Prostate gland (tissue), 2 donors: Measurements from ENCODE around the gene ARHGAP42. TPM values are rescaled to one million over a fixed set of nuclear protein-coding genes. Genes with fewer than 3 reads are reported as not detected.

ENCODE experiments used
- DNase-seq: peaks from one replicate; pipeline ENCODE4 v3.0.0-alpha.2; 2019; ENCODE audit warnings: low spot score
- H3K27ac ChIP-seq, 2 donors: fragments of 200-600 bp; sonication (generic); 2 replicates each; pipeline ENCODE4 v1.5.1; 2017 to 2019
- H3K27me3 ChIP-seq: fragments of 200-600 bp; sonication (generic); replicated peaks from 2 replicates; pipeline ENCODE4 v1.5.1; 2019; ENCODE audit not compliant: insufficient read depth
- H3K36me3 ChIP-seq, 2 donors: fragments of 200-600 bp; sonication (generic); 1 replicate in 1 of 2; 2 replicates in 1 of 2; pipeline versions ENCODE4 v1.5.1 to v1.8.1; 2017 to 2019
- H3K4me1 ChIP-seq: fragments of 200-600 bp; sonication (generic); replicated peaks from 2 replicates; pipeline ENCODE4 v1.5.1; 2019
- H3K4me3 ChIP-seq, 2 donors: fragments of 200-600 bp; sonication (generic); 2 replicates each; pipeline ENCODE4 v1.5.1; 2017 to 2019
- H3K9me3 ChIP-seq: fragments of 200-600 bp; sonication (generic); 2 replicates; pipeline ENCODE4 v1.5.1; 2017
- POLR2A ChIP-seq: fragments of 450-650 bp; IDR thresholded peaks from one replicate; pipeline ENCODE4 v1.6.1; 2016; ENCODE audit warnings: antibody characterized with exemption, mild to moderate bottlenecking
- POLR2AphosphoS5 ChIP-seq: sonication (generic); formaldehyde crosslinking; IDR thresholded peaks from one replicate; pipeline ENCODE4 v1.6.1; 2017; ENCODE audit warnings: antibody characterized with exemption
- WGBS: methylation state at CpG from one replicate; pipeline ENCODE4 v1.1.5; 2018; 5-methylcytosine and 5-hydroxymethylcytosine counted together
- intact Hi-C: fragments of 100-400 bp; cut with DNase I; formaldehyde crosslinking; loops from one replicate; pipeline ENCODE4 v1.14.2; 2022
- total RNA-seq, 2 donors: library from RNA; depleted of rRNA; stranded (reverse); fragments of >200 nt; gene quantifications; one replicate each; pipeline ENCODE4 v1.1.0, GENCODE V29; 2016
- TF ChIP-seq, protein P1 (sequence below), 4 experiments: fragments of 200-600 bp in 2 of 4; fragments of 450-650 bp in 2 of 4; sonication (generic) in 2 of 4; IDR thresholded peaks; 1 replicate in 3 of 4; 2 replicates in 1 of 4; pipeline ENCODE4 v1.5.1; 2016 to 2019; ENCODE audit warnings: antibody characterized with exemption in 4 of 4, mild to moderate bottlenecking in 2 of 4, moderate library complexity in 2 of 4

Gene ARHGAP42
- total RNA-seq, 2 donors from 2014 or later: 12.8 to 20.5 TPM

DNA sequence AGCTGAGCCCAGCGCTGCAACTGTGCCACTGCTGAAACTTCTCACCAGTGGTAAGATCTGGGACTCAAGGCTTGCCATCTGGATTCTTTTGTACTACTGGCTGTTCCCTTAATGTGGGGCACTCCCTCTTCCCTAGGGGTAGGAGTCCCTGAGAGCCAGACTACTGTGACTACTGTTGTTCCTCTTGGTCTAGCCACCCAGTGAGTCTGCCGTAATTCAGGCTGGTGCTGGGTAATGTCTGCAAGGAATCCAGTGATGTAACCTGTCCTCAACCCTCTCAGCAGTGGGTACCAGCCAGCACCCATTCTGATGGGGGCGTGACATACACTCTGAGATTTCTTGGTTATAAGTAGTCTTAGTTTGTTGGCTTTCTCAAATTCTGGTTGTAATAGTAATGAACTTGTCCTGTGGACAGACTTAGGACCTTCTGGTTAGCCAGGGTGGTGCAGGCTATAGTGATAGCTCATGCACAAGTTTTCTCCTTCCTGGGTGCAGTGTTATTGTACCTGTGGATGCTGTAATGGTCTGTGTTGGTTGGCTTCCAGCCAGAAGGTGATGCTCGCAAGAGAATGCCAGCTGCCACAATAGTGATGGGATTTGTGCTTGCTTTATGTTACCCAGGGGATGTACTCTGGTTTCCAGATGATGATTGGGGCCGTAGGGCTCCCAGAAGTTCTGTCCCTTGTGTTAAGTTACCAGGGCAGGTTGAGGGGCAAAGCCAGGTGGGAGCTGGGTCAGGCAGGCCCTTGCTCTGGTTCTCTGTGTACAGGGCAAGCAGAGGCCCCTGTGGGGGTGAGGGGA, 65.5 kb downstream of the ARHGAP42 start:
- Histone ChIP-seq H3K4me1 (no peaks in the 10 kb centered on the region), H3K27me3 (no peaks in the 10 kb centered on the region), H3K4me3 (no peak overlapping the region), H3K9me3 (no peaks in the 10 kb centered on the region), H3K36me3 (no peaks in the 10 kb centered on the region), H3K27ac (no peak overlapping the region)
- 93% methylated on average over 5 of the region's 5 CpGs for WGBS
- no peak for TF ChIP-seq POLR2AphosphoS5
- no peak for TF ChIP-seq POLR2A
- TF ChIP-seq, protein P1, sequence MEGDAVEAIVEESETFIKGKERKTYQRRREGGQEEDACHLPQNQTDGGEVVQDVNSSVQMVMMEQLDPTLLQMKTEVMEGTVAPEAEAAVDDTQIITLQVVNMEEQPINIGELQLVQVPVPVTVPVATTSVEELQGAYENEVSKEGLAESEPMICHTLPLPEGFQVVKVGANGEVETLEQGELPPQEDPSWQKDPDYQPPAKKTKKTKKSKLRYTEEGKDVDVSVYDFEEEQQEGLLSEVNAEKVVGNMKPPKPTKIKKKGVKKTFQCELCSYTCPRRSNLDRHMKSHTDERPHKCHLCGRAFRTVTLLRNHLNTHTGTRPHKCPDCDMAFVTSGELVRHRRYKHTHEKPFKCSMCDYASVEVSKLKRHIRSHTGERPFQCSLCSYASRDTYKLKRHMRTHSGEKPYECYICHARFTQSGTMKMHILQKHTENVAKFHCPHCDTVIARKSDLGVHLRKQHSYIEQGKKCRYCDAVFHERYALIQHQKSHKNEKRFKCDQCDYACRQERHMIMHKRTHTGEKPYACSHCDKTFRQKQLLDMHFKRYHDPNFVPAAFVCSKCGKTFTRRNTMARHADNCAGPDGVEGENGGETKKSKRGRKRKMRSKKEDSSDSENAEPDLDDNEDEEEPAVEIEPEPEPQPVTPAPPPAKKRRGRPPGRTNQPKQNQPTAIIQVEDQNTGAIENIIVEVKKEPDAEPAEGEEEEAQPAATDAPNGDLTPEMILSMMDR (IDR thresholded peaks at IDR 0.05): no peak
- DNase-seq: no peak
- intact Hi-C loops: no loop called here

DNA sequence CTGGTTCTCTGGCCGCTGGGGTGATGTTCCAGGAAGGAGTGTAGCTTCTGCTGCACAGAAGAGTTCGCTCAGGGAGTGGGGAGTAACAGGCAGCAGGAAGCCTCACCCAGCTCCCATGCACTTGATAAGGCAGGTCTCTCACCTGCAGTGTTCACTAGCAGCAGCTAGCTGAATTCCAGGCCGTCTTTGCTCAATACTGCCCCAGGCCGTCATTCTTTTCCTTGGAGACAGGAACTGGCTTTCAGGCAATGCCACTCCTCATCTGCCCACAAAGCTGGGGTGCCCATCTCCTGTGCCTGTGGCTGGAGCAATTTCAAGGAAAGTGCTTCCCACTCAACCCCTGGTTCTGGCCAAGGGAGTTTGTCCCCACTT, 66.1 kb downstream of the ARHGAP42 start:
- Histone ChIP-seq H3K27ac (no peak overlapping the region), H3K4me1 (no peaks in the 10 kb centered on the region), H3K27me3 (no peaks in the 10 kb centered on the region), H3K4me3 (no peak overlapping the region), H3K9me3 (no peaks in the 10 kb centered on the region), H3K36me3 (no peaks in the 10 kb centered on the region)
- no peak for DNase-seq
- no peak for TF ChIP-seq POLR2A
- TF ChIP-seq, protein P1 (IDR thresholded peaks at IDR 0.05): no peak
- no peak for TF ChIP-seq POLR2AphosphoS5
- WGBS: 69% methylated on average over 4 of the region's 4 CpGs
- intact Hi-C loops: no loop called here

DNA sequence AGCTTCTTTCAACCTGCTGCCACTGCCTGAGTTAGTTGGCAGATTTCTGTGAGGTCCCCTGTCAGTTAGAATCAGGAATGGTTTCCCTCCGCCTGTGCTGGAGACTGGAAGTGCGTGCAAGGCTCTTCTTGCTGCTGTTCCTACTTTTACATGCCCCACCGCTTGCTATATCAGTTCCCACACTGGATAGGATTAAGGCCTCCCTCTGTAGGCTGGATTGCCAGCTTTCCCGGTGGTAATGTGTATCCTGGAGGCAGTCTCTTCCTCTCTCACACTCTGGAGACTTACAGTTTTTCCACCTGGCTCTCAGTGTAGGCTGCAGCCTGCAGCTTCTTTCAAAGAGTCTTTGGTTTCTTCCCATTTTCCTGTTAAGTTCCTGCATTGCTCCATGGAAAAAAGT, 66.5 kb downstream of the ARHGAP42 start:
- TF ChIP-seq POLR2A: no peak
- TF ChIP-seq, protein P1 (IDR thresholded peaks at IDR 0.05): no peak
- no peak for TF ChIP-seq POLR2AphosphoS5
- no peak overlapping the region for H3K4me3 ChIP-seq
- H3K4me1 ChIP-seq: no peaks in the 10 kb centered on the region
- DNase-seq: no peak
- H3K9me3 ChIP-seq: no peaks in the 10 kb centered on the region
- H3K36me3 ChIP-seq: no peaks in the 10 kb centered on the region
- WGBS: 77% methylated on average over 4 of the region's 4 CpGs
- no peak overlapping the region for H3K27ac ChIP-seq
- H3K27me3 ChIP-seq: no peaks in the 10 kb centered on the region
- intact Hi-C loops: no loop called here

GRCh38 chr11:100756559-100756958, 69.5 kb downstream of the ARHGAP42 start:
- intact Hi-C loops: no loop called here
- 12% methylated on average over 2 of the region's 2 CpGs for WGBS
- H3K4me1 ChIP-seq: no peaks in the 10 kb centered on the region

More at GRCh38 chr11:100756559-100756958, 69.5 kb downstream of the ARHGAP42 start:
- Histone ChIP-seq H3K27me3 (no peaks in the 10 kb centered on the region), H3K36me3 (no peaks in the 10 kb centered on the region), H3K27ac (no peak overlapping the region), H3K9me3 (no peaks in the 10 kb centered on the region), H3K4me3 (no peak overlapping the region)
- DNase-seq: no peak
- TF ChIP-seq POLR2A (no peak), POLR2AphosphoS5 (no peak)
- TF ChIP-seq, protein P1 (IDR thresholded peaks at IDR 0.05): no peak
